ENCODE measurements around the gene CPTP.

The CPTP gene

GRCh38 chr1:1287288-1288110 is 37.1 kb upstream of the CPTP start:
- H3K4me3 Mint-ChIP-seq, result no peak overlapping the region
- H3K9me3 Mint-ChIP-seq, result peaks cover 0 to 7% of the 10 kb centered on the region in 2 donors
- peaks cover 8% of the 10 kb centered on the region for H3K27me3 Mint-ChIP-seq
- DNase-seq (no peak), ATAC-seq (no peak)
- no peak overlapping the region for H3K27ac Mint-ChIP-seq
- peaks cover 30% of the 10 kb centered on the region for H3K4me1 Mint-ChIP-seq

- H3K4me3 Mint-ChIP-seq, result peak overlapping the region in 1 of 2 donors; percentile 42
- H3K27ac Mint-ChIP-seq, result peak overlapping the region in 1 of 2 donors; percentile 31
- peak; percentile 74 for DNase-seq
- H3K27me3 Mint-ChIP-seq, result peaks cover 8% of the 10 kb centered on the region
- H3K4me1 Mint-ChIP-seq, result peaks cover 16% of the 10 kb centered on the region
- ATAC-seq, result peak; percentile 43
- H3K9me3 Mint-ChIP-seq, result peaks cover 0 to 7% of the 10 kb centered on the region in 2 donors
Measured at GRCh38 chr1:1290238-1290731, 34.3 kb upstream of the CPTP start.

GRCh38 chr1:1291023-1291528 is 33.5 kb upstream of the CPTP start:
- Mint-ChIP-seq H3K4me1 (peaks cover 16% of the 10 kb centered on the region), H3K4me3 (no peak overlapping the region), H3K27ac (no peak overlapping the region)

GRCh38 chr1:1291548-1292441 is 32.8 kb upstream of the CPTP start:
- H3K27ac Mint-ChIP-seq, result peak overlapping the region in 1 of 2 donors; percentile 76
- ATAC-seq (peak; percentile 69), DNase-seq (peak; percentile 60 to 65)
- H3K4me3 Mint-ChIP-seq, result no peak overlapping the region
- H3K27me3 Mint-ChIP-seq, result peaks cover 8% of the 10 kb centered on the region
- peaks cover 0 to 7% of the 10 kb centered on the region in 2 donors for H3K9me3 Mint-ChIP-seq
- peaks cover 16% of the 10 kb centered on the region for H3K4me1 Mint-ChIP-seq

More at GRCh38 chr1:1291023-1291528, 33.5 kb upstream of the CPTP start:
- peaks cover 0 to 7% of the 10 kb centered on the region in 2 donors for H3K9me3 Mint-ChIP-seq
- ATAC-seq (no peak), DNase-seq (no peak)
- H3K27me3 Mint-ChIP-seq, result peaks cover 8% of the 10 kb centered on the region

GRCh38 chr1:1292442-1292779 is 32.2 kb upstream of the CPTP start:
- peaks cover 16% of the 10 kb centered on the region for H3K4me1 Mint-ChIP-seq
- H3K4me3 Mint-ChIP-seq, result no peak overlapping the region
- peak overlapping the region in 1 of 2 donors; percentile 76 for H3K27ac Mint-ChIP-seq
- H3K27me3 Mint-ChIP-seq, result peaks cover 8% of the 10 kb centered on the region
- DNase-seq, result no peak
- peaks cover 0 to 7% of the 10 kb centered on the region in 2 donors for H3K9me3 Mint-ChIP-seq
- ATAC-seq, result no peak

- DNase-seq (no peak), ATAC-seq (no peak)
- Mint-ChIP-seq H3K27ac (no peak overlapping the region), H3K9me3 (peaks cover 0 to 7% of the 10 kb centered on the region in 2 donors), H3K4me1 (peaks cover 16% of the 10 kb centered on the region), H3K4me3 (no peak overlapping the region), H3K27me3 (peaks cover 8% of the 10 kb centered on the region)
Measured at GRCh38 chr1:1292851-1293250, 31.8 kb upstream of the CPTP start.

- ATAC-seq, result peak; percentile 19
- H3K4me3 Mint-ChIP-seq, result no peak overlapping the region
- no peak overlapping the region for H3K27ac Mint-ChIP-seq
- peaks cover 16% of the 10 kb centered on the region for H3K4me1 Mint-ChIP-seq
- no peak for DNase-seq
- peaks cover 8% of the 10 kb centered on the region for H3K27me3 Mint-ChIP-seq
- H3K9me3 Mint-ChIP-seq, result peaks cover 0 to 7% of the 10 kb centered on the region in 2 donors
Measured at GRCh38 chr1:1293263-1294249, 31.0 kb upstream of the CPTP start.

GRCh38 chr1:1294250-1294890 is 30.2 kb upstream of the CPTP start:
- Mint-ChIP-seq H3K4me3 (no peak overlapping the region), H3K4me1 (peaks cover 16% of the 10 kb centered on the region), H3K9me3 (peaks cover 0 to 7% of the 10 kb centered on the region in 2 donors), H3K27ac (no peak overlapping the region), H3K27me3 (peaks cover 8% of the 10 kb centered on the region)
- DNase-seq (no peak), ATAC-seq (peak; percentile 0)

GRCh38 chr1:1295154-1295923 is 29.3 kb upstream of the CPTP start:
- Mint-ChIP-seq H3K4me3 (no peak overlapping the region), H3K9me3 (peaks cover 0 to 1% of the 10 kb centered on the region in 2 donors), H3K4me1 (peaks cover 17% of the 10 kb centered on the region), H3K27me3 (peaks cover 2% of the 10 kb centered on the region), H3K27ac (no peak overlapping the region)
- ATAC-seq, result no peak
- DNase-seq, result no peak

GRCh38 chr1:1296070-1297061 is 28.2 kb upstream of the CPTP start:
- no peak for ATAC-seq
- no peaks in the 10 kb centered on the region for H3K27me3 Mint-ChIP-seq
- H3K4me3 Mint-ChIP-seq, result no peak overlapping the region
- no peaks in the 10 kb centered on the region for H3K9me3 Mint-ChIP-seq
- DNase-seq, result no peak
- H3K4me1 Mint-ChIP-seq, result peaks cover 13% of the 10 kb centered on the region
- no peak overlapping the region for H3K27ac Mint-ChIP-seq

- DNase-seq, result no peak
- ATAC-seq, result no peak
- Mint-ChIP-seq H3K27ac (no peak overlapping the region), H3K9me3 (no peaks in the 10 kb centered on the region), H3K27me3 (no peaks in the 10 kb centered on the region), H3K4me3 (no peak overlapping the region), H3K4me1 (peaks cover 5% of the 10 kb centered on the region)
Measured at GRCh38 chr1:1297802-1298424, 26.7 kb upstream of the CPTP start.

- Mint-ChIP-seq H3K27ac (no peak overlapping the region), H3K9me3 (no peaks in the 10 kb centered on the region), H3K27me3 (no peaks in the 10 kb centered on the region), H3K4me1 (peaks cover 5% of the 10 kb centered on the region), H3K4me3 (no peak overlapping the region)
- DNase-seq (no peak), ATAC-seq (no peak)
Measured at GRCh38 chr1:1298861-1299685, 25.5 kb upstream of the CPTP start.

All from stimulated activated naive CD8-positive, alpha-beta T cell treated with anti-CD3 and anti-CD28 coated beads, Interleukin-15, amount 100 ng/mL, for 72 hours (primary cell).